ENCODE results near the gene RAB9B. TPM values are rescaled to one million over a fixed set of nuclear protein-coding genes. Genes with fewer than 3 reads are reported as not detected.

Gene RAB9B
- total RNA-seq, 1 donor from 2014 or later = 0.55 TPM

GRCh38 chrX:103864149-103864548 lies 32.1 kb upstream of the RAB9B start:
- no peak for TF ChIP-seq CTCF (IDR thresholded peaks at IDR 0.05)
- H3K27ac ChIP-seq = no peak overlapping the region
- intact Hi-C loops (cut with DNase I) = no loop called here

GRCh38 chrX:103861200-103861599 lies 29.1 kb upstream of the RAB9B start:
- no peaks in the 10 kb centered on the region for H3K4me1 ChIP-seq
- H3K27me3 ChIP-seq = no peaks in the 10 kb centered on the region
- TF ChIP-seq CTCF (IDR thresholded peaks at IDR 0.05) = no peak
- H3K9me3 ChIP-seq = no peaks in the 10 kb centered on the region
- H3K4me3 ChIP-seq = no peak overlapping the region
- no peak for DNase-seq
- intact Hi-C loops (cut with DNase I) = no loop called here
- no peak overlapping the region for H3K27ac ChIP-seq
- ATAC-seq = no peak
- no peaks in the 10 kb centered on the region for H3K36me3 ChIP-seq

More at GRCh38 chrX:103864149-103864548, 32.1 kb upstream of the RAB9B start:
- no peak overlapping the region for H3K4me3 ChIP-seq
- no peaks in the 10 kb centered on the region for H3K27me3 ChIP-seq
- ATAC-seq = no peak
- no peak for DNase-seq
- no peaks in the 10 kb centered on the region for H3K4me1 ChIP-seq
- no peaks in the 10 kb centered on the region for H3K36me3 ChIP-seq
- no peaks in the 10 kb centered on the region for H3K9me3 ChIP-seq

DNA sequence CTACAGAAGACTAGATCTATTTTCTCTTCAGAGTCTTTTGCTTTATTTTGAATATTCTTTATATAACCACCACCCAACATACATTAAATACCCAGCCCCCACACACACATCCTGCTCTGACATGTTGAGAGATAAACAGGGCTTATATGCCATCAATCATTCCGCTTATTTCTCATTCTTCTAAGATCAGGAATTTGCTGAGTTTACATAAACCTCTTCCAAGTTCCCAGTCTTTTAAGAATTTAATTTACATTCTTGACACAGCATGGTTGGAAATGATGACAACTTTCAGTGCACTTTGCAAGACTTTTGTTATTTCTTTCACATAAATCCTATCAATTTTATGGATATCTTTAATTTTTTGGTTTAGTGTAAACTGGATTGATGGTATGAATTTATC lies 17.5 kb upstream of the RAB9B start:
- Histone ChIP-seq H3K4me3 (no peak overlapping the region), H3K9me3 (no peaks in the 10 kb centered on the region), H3K27ac (no peak overlapping the region), H3K27me3 (no peaks in the 10 kb centered on the region), H3K4me1 (no peaks in the 10 kb centered on the region), H3K36me3 (no peaks in the 10 kb centered on the region)
- TF ChIP-seq CTCF (IDR thresholded peaks at IDR 0.05) = no peak
- no peak for ATAC-seq
- intact Hi-C loops (cut with DNase I) = no loop called here
- no peak for DNase-seq

DNA sequence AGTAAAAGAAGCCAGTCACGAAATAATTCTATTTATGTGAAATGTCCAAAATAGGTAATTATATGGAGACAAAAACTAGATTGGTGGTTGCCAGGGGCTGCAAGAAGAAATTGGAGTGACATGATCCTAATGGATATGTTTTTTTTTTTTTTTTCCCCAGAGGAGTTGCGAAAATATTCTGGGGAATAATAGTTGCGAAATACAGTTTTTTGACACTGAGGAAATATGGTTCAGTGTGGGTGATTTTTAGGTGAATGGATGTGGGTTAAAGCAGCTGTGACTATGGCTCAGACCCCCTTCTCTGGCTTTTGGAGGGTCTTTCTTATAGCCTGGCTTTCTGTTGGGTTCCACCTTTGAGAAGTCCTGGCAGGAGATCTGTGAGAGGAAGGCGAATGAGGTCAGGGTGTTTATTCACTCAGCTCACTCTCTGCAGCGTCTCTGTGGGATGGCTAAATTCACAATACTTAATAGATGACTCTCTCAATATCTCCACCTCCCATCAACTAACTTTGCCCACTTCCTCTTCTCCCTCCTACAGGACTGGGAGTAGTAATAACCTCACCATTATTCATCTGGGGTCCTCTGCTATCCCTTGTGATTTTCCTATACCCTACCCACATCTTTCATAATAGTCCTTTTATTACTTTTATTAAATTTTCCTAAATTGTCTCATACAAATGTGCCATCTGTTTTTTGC lies 15.3 kb upstream of the RAB9B start:
- intact Hi-C loops (cut with DNase I) = no loop called here
- Histone ChIP-seq H3K4me3 (no peak overlapping the region), H3K36me3 (no peaks in the 10 kb centered on the region), H3K27ac (no peak overlapping the region), H3K27me3 (no peaks in the 10 kb centered on the region), H3K4me1 (no peaks in the 10 kb centered on the region), H3K9me3 (no peaks in the 10 kb centered on the region)
- DNase-seq (no peak), ATAC-seq (no peak)
- TF ChIP-seq CTCF (IDR thresholded peaks at IDR 0.05) = no peak

DNA sequence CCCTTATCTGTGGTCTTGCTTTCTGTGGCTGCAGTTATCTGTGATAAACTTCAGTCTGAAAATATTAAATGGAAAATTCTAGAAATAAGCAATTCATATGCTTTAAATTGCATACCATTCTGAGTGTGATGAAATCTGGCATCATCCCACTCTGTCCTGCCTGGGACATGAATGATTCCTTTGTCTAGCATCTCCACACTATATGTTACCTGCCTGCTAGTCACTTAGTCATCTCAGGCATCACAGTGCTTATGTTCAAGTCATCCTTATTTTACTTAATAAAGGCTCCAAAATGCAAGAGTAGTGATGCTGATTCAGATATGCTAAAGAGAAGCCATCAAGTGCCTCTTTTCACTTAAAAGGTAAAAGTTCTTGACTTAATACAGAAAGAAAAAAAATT lies 14.3 kb upstream of the RAB9B start:
- Histone ChIP-seq H3K9me3 (no peaks in the 10 kb centered on the region), H3K27me3 (no peaks in the 10 kb centered on the region), H3K27ac (no peak overlapping the region), H3K4me1 (no peaks in the 10 kb centered on the region), H3K4me3 (no peak overlapping the region), H3K36me3 (no peaks in the 10 kb centered on the region)
- ATAC-seq (no peak), DNase-seq (no peak)
- intact Hi-C loops (cut with DNase I) = no loop called here
- TF ChIP-seq CTCF (IDR thresholded peaks at IDR 0.05) = no peak
